Measurements from ENCODE around the gene FYCO1. TPM values are rescaled to one million over a fixed set of nuclear protein-coding genes. Genes with fewer than 3 reads are reported as not detected.

FYCO1 gene
- total and polyA plus RNA-seq, 2 donors (not counting 1 experiment from before 2014, with no cell fraction given) = 19.2 to 82.2 TPM

- DNase-seq (ENCODE audit: low read depth in 2 of 2) = no peak
- peaks cover 10% of the 10 kb centered on the region for H3K36me3 ChIP-seq (ENCODE audit: control insufficient read depth, insufficient read depth, low read length)
- TF ChIP-seq EZH2 (IDR thresholded peaks at IDR 0.05; ENCODE audit: low read length, missing control alignments) (no peak), CTCF (conservative IDR thresholded peaks at IDR 0.05 in 1 of 2, IDR thresholded peaks at IDR 0.05 in 1 of 2; ENCODE audit: low read depth in 1 of 2, low read length in 2 of 2) (no peak)
- no peak overlapping the region for H3K9ac ChIP-seq (ENCODE audit: insufficient read depth, low read length)
- no peak overlapping the region for H3K4me2 ChIP-seq (ENCODE audit: extremely low read depth, insufficient read depth, low read length)
- H4K20me1 ChIP-seq (ENCODE audit: control insufficient read depth, extremely low read depth, insufficient read depth, low read length) = no peaks in the 10 kb centered on the region
- H3K4me1 ChIP-seq (ENCODE audit: control insufficient read depth, extremely low read depth, insufficient read depth, low read length) = no peaks in the 10 kb centered on the region
- H3K4me3 ChIP-seq (replicated peaks in 1 of 4; ENCODE audit: control extremely low read depth in 1 of 4, insufficient read depth in 1 of 4, low read depth in 3 of 4, low read length in 4 of 4) = no peak overlapping the region
- no peak overlapping the region for H3K27ac ChIP-seq (ENCODE audit: insufficient read depth, low read length)
- H2AFZ ChIP-seq (ENCODE audit: low read length) = no peak overlapping the region
- no peaks in the 10 kb centered on the region for H3K9me3 ChIP-seq (ENCODE audit: control insufficient read depth, insufficient read depth, low read depth, low read length)
- H3K27me3 ChIP-seq (ENCODE audit: control insufficient read depth, insufficient read depth, low read length) = no peaks in the 10 kb centered on the region
- H3K79me2 ChIP-seq (ENCODE audit: control insufficient read depth, insufficient read depth, low read length) = no peaks in the 10 kb centered on the region
Observed at GRCh38 chr3:45940004-45940780, 55.4 kb downstream of the FYCO1 start.

- Histone ChIP-seq H3K4me3 (replicated peaks in 1 of 4; ENCODE audit: control extremely low read depth in 1 of 4, insufficient read depth in 1 of 4, low read depth in 3 of 4, low read length in 4 of 4) (no peak overlapping the region), H3K4me1 (ENCODE audit: control insufficient read depth, extremely low read depth, insufficient read depth, low read length) (no peaks in the 10 kb centered on the region), H3K4me2 (ENCODE audit: extremely low read depth, insufficient read depth, low read length) (no peak overlapping the region), H3K9me3 (ENCODE audit: control insufficient read depth, insufficient read depth, low read depth, low read length) (no peaks in the 10 kb centered on the region), H3K27ac (ENCODE audit: insufficient read depth, low read length) (no peak overlapping the region), H2AFZ (ENCODE audit: low read length) (no peak overlapping the region), H3K79me2 (ENCODE audit: control insufficient read depth, insufficient read depth, low read length) (no peaks in the 10 kb centered on the region), H3K27me3 (ENCODE audit: control insufficient read depth, insufficient read depth, low read length) (no peaks in the 10 kb centered on the region), H4K20me1 (ENCODE audit: control insufficient read depth, extremely low read depth, insufficient read depth, low read length) (no peaks in the 10 kb centered on the region), H3K36me3 (ENCODE audit: control insufficient read depth, insufficient read depth, low read length) (peaks cover 10% of the 10 kb centered on the region), H3K9ac (ENCODE audit: insufficient read depth, low read length) (no peak overlapping the region)
- TF ChIP-seq EZH2 (IDR thresholded peaks at IDR 0.05; ENCODE audit: low read length, missing control alignments) (no peak), CTCF (conservative IDR thresholded peaks at IDR 0.05 in 1 of 2, IDR thresholded peaks at IDR 0.05 in 1 of 2; ENCODE audit: low read depth in 1 of 2, low read length in 2 of 2) (no peak)
- DNase-seq (ENCODE audit: low read depth in 2 of 2) = no peak
Observed at GRCh38 chr3:45939341-45939771, 56.3 kb downstream of the FYCO1 start.

GRCh38 chr3:45938864-45939263 lies 56.8 kb downstream of the FYCO1 start:
- peaks cover 10% of the 10 kb centered on the region for H3K36me3 ChIP-seq (ENCODE audit: control insufficient read depth, insufficient read depth, low read length)
- H2AFZ ChIP-seq (ENCODE audit: low read length) = no peak overlapping the region
- H3K9ac ChIP-seq (ENCODE audit: insufficient read depth, low read length) = no peak overlapping the region
- no peaks in the 10 kb centered on the region for H4K20me1 ChIP-seq (ENCODE audit: control insufficient read depth, extremely low read depth, insufficient read depth, low read length)
- peak; percentile 80 to 92 for DNase-seq (ENCODE audit: low read depth in 2 of 2)
- H3K4me3 ChIP-seq (replicated peaks in 1 of 4; ENCODE audit: control extremely low read depth in 1 of 4, insufficient read depth in 1 of 4, low read depth in 3 of 4, low read length in 4 of 4) = no peak overlapping the region
- H3K27me3 ChIP-seq (ENCODE audit: control insufficient read depth, insufficient read depth, low read length) = no peaks in the 10 kb centered on the region
- no peaks in the 10 kb centered on the region for H3K79me2 ChIP-seq (ENCODE audit: control insufficient read depth, insufficient read depth, low read length)
- no peak for TF ChIP-seq EZH2 (IDR thresholded peaks at IDR 0.05; ENCODE audit: low read length, missing control alignments)
- TF ChIP-seq CTCF (conservative IDR thresholded peaks at IDR 0.05 in 1 of 2, IDR thresholded peaks at IDR 0.05 in 1 of 2; ENCODE audit: low read depth in 1 of 2, low read length in 2 of 2) = peak; percentile 91 to 96
- H3K4me1 ChIP-seq (ENCODE audit: control insufficient read depth, extremely low read depth, insufficient read depth, low read length) = no peaks in the 10 kb centered on the region
- no peaks in the 10 kb centered on the region for H3K9me3 ChIP-seq (ENCODE audit: control insufficient read depth, insufficient read depth, low read depth, low read length)
- H3K27ac ChIP-seq (ENCODE audit: insufficient read depth, low read length) = no peak overlapping the region
- no peak overlapping the region for H3K4me2 ChIP-seq (ENCODE audit: extremely low read depth, insufficient read depth, low read length)

Measured in fibroblast of lung (primary cell).